HG03575 (cell line): ENCODE measurements around the gene ERCC1.
"Not testable (repeated sequence)": the region's sequence is repeated elsewhere in the genome, so short reads cannot be mapped to it uniquely, and the experiment has no call there.

Source experiments
- ATAC-seq: cut with Tn5 transposase; IDR thresholded peaks from one replicate; pipeline ENCODE4 v1.9.1; 2021; ENCODE audit not compliant: unreplicated experiment, insufficient number of reproducible peaks, low FRiP score; ENCODE audit errors: extremely low read depth

ERCC1 gene

DNA sequence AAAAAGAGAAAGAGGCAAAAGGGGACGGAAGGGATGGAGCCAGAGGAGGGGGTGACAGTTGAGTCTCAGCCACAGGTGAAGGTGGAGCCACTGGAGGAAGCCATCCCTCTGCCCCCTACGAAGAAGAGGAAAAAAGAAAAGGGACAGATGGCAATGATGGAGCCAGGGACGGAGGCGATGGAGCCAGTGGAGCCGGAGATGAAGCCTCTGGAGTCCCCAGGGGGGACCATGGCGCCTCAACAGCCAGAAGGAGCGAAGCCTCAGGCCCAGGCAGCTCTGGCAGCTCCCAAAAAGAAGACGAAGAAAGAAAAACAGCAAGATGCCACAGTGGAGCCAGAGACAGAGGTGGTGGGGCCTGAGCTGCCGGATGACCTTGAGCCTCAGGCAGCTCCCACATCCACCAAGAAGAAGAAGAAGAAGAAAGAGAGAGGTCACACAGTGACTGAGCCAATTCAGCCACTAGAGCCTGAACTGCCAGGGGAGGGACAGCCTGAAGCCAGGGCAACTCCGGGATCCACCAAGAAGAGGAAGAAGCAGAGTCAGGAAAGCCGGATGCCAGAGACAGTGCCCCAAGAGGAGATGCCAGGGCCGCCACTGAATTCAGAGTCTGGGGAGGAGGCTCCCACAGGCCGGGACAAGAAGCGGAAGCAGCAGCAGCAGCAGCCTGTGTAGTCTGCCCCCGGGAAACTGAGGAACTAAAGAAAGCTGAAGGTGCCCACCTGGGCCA, 14.7 kb downstream of the ERCC1 start:
- no peak for ATAC-seq

DNA sequence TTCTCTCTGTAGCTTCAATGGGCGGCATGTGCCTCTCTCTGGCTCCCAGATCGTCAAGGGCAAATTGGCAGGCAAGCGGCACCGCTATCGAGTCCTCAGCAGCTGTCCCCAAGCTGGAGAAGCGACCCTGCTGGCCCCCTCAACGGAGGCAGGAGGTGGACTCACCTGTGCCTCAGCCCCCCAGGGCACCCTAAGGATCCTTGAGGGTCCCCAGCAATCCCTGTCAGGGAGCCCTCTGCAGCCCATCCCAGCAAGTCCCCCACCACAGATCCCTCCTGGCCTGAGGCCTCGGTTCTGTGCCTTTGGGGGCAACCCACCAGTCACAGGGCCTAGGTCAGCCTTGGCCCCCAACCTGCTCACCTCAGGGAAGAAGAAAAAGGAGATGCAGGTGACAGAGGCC, 15.6 kb downstream of the ERCC1 start:
- ATAC-seq: no peak

DNA sequence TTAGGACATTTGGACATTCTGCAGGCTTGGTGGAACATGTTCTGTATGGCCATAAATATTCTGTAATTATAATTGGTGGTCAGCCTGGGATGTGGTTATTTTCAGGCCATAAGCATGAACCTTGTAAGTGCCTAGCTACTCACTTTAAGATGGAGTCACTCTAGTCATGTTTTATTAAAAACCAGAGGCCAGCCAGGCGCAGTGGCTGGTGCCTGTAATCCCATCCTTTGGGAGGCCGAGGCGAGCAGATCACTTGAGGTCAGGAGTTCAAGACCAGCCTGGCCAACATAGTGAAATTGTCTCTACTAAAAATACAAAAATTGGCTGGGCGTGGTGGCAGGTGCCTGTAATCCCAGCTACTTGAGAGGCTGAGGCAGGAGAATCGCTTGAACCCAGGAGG, 16.1 kb downstream of the ERCC1 start:
- ATAC-seq: not testable (repeated sequence)

DNA sequence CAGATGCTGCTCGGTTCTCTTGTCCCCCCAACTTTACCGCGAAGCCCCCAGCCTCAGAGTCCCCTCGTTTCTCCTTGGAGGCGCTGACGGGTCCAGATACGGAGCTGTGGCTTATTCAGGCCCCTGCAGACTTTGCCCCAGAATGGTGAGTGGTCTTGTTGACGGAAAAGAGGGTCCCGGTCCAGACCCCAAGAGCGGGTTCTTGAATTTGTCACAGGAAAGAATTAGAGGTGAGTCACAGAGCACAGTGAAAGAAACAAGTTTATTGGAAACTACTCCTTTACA, 16.7 kb downstream of the ERCC1 start:
- ATAC-seq: no peak

DNA sequence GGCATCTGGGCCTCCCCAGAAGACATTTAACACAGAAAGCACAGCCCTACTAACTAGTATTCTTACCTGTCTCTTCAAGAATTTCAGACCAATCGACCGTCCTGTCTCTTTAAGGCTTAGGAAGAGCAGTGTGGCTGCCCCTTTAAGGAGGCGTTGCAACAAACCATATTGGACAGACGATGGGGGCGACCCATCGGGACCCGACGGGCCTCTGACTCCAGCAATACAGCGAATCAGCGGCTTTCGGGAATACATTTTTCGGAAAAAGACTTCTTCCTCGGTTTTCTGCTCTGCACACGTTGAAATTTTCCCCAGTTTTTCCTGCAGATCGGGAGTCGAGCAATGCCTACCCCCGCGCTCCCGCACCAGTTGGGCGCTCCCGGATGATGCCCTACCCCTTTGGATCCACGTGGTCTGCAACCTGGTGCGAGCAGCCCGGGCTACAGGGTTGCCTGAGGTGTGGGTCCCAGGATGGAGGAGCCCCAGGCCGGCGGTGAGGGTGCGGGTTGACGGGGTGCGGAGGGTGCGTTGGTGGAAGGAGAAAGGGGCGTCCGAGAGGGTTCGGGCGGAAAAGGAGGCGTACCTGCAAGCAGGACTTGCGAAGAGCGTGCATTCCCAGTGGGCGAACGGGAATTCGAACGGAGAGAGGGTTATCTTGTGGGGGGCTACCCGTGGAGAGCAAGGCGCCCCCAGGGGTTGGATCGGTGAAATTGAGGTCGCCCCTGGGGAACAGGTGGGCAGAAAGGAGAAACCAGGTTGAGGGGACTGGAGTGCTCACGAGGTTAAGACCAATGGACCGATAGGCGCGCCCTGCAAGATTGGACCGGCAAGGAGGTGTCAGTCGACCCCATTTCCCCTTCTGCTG, 17.3 kb downstream of the ERCC1 start, which contains the start of gene POLR1G:
Gene POLR1G (plus strand): TSS at position 419 of the 865 bp plus-strand sequence. CDS start 53 bp downstream, at position 472.
- no peak for ATAC-seq

- ATAC-seq: no peak
Observed at GRCh38 chr19:45405435-45406225, 18.1 kb downstream of the ERCC1 start.

- no peak for ATAC-seq
Observed at GRCh38 chr19:45404557-45405434, 18.9 kb downstream of the ERCC1 start, which contains the start of gene PPP1R13L. TSS of gene PPP1R13L (minus strand) at chr19:45405069. CDS start at chr19:45398318, 6,751 bp downstream.

DNA sequence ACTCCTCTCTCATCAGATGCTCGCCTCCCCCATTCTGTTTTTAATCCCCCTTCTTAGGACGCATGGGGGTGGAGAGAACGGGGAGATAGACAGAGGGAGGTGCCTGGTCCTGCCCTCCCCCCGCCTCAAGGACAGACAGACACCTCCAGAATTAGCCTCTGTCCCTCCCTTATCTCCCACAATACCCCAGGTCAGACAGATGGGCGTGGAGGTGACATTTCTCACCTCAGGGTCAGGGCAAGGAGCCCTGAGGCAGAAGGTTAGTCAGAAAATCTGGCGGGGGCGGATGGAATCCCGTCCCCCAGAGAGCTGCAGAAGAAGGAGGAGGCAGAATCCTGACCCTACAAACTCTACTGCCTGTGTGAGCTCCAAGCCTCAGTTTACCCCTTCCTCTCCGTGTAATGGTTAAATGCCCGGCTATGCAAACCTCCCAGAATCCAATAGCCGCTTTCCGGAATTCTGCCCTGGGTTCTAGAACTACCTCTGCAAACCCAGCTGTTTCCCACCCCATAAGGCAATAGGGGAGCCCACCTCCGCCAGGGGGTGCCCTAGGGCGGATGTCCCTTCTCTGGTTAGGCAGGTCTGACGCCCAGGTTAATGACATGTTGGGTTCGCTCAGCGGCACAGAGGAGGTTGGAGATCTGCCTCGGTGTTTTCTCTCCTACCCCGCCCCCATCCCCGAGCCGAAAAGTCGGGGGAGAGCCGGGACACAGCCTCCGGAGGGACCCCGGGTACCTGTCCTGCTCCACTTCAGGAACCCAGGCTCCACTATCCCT, 19.7 kb downstream of the ERCC1 start:
- no peak for ATAC-seq

DNA sequence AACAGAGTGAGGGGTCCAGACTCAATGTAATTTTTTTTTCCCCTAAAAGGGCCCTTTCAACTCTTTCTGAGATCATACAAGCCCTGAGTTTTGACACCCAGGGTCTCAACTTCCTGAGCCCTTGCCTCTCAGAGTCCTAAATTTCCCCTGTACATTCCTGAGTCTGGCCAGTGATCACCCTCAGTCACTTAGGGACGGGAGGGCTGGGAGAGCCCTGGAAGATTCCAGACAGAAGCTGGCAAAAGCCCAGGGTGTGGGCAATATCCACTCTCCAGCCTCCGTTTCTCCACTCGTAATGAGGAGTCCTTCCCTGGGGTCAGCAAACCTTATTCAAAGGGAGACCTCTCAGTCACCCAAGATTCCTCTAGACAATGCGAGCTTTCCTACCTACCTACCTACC, 20.4 kb downstream of the ERCC1 start:
- ATAC-seq: no peak

- no peak for ATAC-seq
Observed at GRCh38 chr19:45402298-45403061, 21.2 kb downstream of the ERCC1 start.

- no peak for ATAC-seq
Observed at GRCh38 chr19:45401815-45402214, 21.9 kb downstream of the ERCC1 start.

DNA sequence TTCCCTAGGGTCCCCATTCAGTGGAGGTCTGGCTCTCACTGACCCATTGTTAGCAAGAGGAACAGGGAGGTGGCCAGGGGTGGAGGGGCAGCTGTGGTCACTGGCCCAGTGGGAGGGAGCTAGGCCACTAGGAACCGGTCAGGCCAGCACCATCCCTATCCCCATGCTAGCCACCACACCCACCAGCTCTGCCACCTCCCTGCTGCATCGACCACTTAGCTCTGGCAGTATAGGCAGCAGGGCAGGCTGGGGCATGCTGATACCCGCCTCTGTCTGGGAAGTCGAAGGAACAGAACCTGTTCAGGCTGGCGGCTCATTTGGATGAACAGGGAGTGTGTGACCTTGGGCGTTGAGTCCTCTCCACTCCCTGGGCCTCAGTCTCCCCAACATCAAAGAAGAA, 23.5 kb downstream of the ERCC1 start:
- ATAC-seq: no peak

DNA sequence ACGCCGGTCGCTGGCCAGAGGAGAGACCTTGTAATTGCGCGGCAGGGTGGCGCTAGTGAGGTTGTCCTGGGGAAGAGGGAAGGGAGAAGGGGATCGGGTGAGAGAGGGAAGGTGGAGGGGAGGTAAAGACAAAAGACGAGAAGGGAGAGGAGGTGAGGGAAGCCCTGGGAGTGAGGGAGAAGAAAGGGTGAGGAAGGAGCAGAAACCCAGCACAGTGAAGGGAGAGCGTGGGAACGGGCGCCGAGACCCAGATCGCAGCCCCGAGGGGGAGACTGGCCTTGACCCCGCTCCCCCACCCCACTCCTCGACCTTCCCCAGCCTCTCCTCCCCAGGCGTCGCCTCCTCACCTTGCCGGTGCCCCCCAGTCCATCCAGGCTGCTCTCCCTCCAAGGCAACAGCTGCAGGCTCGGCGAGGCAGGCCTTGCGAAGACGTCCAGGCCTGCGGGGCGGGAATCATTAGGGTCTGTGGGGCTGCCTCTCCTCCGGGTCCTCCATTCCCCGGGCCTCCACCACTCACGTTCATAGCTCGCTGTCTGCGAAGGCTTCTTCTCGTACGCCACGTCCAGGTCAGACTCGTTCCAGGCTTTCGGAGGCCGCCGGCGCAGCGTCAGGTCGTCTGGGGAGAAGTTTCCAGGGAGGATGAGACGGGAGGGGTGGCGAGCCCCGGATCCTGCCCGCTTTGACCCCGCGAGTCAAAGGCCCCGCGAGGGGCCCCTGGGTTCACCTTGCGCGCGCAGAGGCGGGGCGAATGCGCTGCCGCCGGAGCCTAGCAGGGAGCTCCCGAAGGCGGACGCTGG, 27.7 kb downstream of the ERCC1 start:
- no peak for ATAC-seq

GRCh38 chr19:45391871-45392665, 31.6 kb downstream of the ERCC1 start:
- ATAC-seq: no peak

DNA sequence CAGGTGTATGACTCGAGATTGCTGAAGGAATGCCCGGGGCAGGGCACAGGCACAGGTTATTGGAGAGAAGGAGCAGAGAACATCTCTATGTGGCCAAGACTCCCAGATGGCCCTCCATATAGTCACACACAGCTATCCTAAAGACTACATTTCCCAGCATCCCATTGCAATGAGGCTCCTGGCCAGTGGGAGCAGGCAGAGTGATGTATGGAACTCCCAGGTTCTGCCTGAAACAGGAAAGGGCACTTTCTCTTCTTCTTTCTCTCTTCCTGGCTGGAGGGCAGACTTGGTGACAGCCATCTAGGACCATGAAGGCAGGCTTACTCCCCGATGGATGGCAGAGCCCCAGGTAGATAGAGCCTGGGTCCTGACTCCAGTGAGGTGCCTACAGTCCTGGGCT, 32.4 kb downstream of the ERCC1 start:
- no peak for ATAC-seq
